GM12801 (cell line): Measurements from ENCODE around the gene PCDH15.

Experiments used
- TF ChIP-seq, protein P1 (sequence below): IDR thresholded peaks from one replicate; pipeline ENCODE4 v1.5.1; 2011; ENCODE audit warnings: control low read depth; ENCODE audit not compliant: insufficient read length; ENCODE audit errors: extremely low read depth

PCDH15 gene

GRCh38 chr10:54613162-54613561 is 187.9 kb downstream of the PCDH15 start:
- TF ChIP-seq, protein P1, sequence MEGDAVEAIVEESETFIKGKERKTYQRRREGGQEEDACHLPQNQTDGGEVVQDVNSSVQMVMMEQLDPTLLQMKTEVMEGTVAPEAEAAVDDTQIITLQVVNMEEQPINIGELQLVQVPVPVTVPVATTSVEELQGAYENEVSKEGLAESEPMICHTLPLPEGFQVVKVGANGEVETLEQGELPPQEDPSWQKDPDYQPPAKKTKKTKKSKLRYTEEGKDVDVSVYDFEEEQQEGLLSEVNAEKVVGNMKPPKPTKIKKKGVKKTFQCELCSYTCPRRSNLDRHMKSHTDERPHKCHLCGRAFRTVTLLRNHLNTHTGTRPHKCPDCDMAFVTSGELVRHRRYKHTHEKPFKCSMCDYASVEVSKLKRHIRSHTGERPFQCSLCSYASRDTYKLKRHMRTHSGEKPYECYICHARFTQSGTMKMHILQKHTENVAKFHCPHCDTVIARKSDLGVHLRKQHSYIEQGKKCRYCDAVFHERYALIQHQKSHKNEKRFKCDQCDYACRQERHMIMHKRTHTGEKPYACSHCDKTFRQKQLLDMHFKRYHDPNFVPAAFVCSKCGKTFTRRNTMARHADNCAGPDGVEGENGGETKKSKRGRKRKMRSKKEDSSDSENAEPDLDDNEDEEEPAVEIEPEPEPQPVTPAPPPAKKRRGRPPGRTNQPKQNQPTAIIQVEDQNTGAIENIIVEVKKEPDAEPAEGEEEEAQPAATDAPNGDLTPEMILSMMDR, result no peak

GRCh38 chr10:54609423-54609822 is 191.6 kb downstream of the PCDH15 start:
- TF ChIP-seq, protein P1, result no peak

GRCh38 chr10:54607983-54608382 is 193.0 kb downstream of the PCDH15 start:
- TF ChIP-seq, protein P1, result no peak

DNA sequence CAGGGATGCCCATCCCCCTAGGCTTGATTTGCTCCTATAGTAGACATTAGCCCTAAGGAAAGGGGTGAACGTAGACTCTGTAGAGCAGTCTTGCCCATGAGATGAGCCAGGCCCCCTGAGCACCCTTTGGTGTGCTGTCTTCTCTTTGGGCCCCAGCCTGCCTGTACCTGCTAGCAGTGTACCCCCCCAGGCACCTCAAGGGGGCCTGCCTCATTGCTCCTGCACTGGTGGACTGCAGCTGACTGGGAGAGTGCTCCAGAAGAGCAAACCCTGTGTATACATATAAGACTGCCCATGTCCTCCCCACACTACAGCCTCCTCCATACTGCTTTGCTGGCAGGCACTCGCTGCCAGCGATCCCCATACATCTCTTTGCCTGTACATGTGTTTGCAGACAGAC is 206.7 kb downstream of the PCDH15 start:
- TF ChIP-seq, protein P1, result no peak

- TF ChIP-seq, protein P1, result no peak
Observed at GRCh38 chr10:54587971-54588370, 213.1 kb downstream of the PCDH15 start.

DNA sequence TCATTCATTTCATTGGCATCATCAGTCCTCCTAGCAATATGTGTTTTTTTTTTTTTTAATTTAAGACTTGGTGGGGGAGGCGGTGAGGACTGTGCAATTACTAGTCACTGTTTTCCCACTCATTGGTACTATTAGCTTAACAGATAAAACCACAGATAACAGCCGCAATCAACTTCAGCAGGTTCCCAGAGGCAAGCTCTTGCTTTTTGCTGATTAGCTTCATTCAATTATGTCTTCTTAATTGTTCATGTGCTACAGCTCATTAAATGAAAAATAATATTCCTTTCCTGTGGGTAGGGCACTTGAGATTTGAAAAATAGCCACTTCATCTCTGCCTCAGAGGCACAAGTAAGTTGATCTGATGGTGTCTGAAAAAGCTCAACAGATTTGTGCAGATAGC is 215.5 kb downstream of the PCDH15 start:
- TF ChIP-seq, protein P1, result no peak

DNA sequence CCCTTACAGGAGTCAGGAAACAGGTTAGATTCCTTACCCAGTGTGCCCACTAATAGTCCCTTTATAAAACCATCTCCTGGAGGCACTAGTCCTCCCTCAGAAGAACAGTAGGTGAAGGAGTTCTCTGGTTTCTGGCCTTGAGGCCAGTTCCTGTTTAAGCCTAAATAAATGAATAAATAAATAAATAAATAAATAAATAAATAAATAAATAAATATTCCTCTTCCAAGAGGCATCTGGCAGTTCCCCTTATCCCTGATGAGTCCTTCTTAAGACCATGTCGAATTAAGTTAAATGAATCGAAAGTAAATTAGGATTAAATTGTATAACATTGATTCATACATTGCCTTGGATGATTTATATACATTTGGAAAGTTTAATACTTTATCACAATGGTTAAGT is 223.3 kb downstream of the PCDH15 start:
- TF ChIP-seq, protein P1, result no peak

GRCh38 chr10:54576541-54576940 is 224.5 kb downstream of the PCDH15 start:
- TF ChIP-seq, protein P1, result no peak
